ENCODE results near the gene MALRD1.

The MALRD1 gene

GRCh38 chr10:19451937-19452336 is 403.3 kb downstream of the MALRD1 start:
- Histone ChIP-seq H3K79me2 (ENCODE audit: low read length) (no peaks in the 10 kb centered on the region), H3K36me3 (replicated peaks; ENCODE audit: low read depth, low read length) (no peaks in the 10 kb centered on the region), H4K20me1 (ENCODE audit: insufficient read depth, low read length) (no peaks in the 10 kb centered on the region), H3K4me1 (ENCODE audit: low read length) (no peaks in the 10 kb centered on the region), H3K27me3 (ENCODE audit: low read depth, low read length) (no peaks in the 10 kb centered on the region), H3K4me3 (ENCODE audit: low read length) (no peak overlapping the region), H2AFZ (ENCODE audit: low read depth, low read length) (no peak overlapping the region), H3K9ac (ENCODE audit: low read length) (no peak overlapping the region), H3K4me2 (ENCODE audit: low read length) (no peak overlapping the region), H3K27ac (ENCODE audit: low read length) (no peak overlapping the region), H3K9me3 (ENCODE audit: insufficient read depth, low read length) (no peaks in the 10 kb centered on the region)
- no peak for TF ChIP-seq EZH2phosphoT487 (IDR thresholded peaks at IDR 0.05; ENCODE audit: low read depth)
- TF ChIP-seq CTCF (IDR thresholded peaks at IDR 0.05; ENCODE audit: low read depth, low read length): no peak

- H4K20me1 ChIP-seq (ENCODE audit: insufficient read depth, low read length): no peaks in the 10 kb centered on the region
- H3K27ac ChIP-seq (ENCODE audit: low read length): no peak overlapping the region
- H3K4me2 ChIP-seq (ENCODE audit: low read length): no peak overlapping the region
- H3K36me3 ChIP-seq (replicated peaks; ENCODE audit: low read depth, low read length): no peaks in the 10 kb centered on the region
- no peaks in the 10 kb centered on the region for H3K9me3 ChIP-seq (ENCODE audit: insufficient read depth, low read length)
- H3K4me1 ChIP-seq (ENCODE audit: low read length): no peaks in the 10 kb centered on the region
- no peak overlapping the region for H3K4me3 ChIP-seq (ENCODE audit: low read length)
- no peak overlapping the region for H3K9ac ChIP-seq (ENCODE audit: low read length)
- TF ChIP-seq EZH2phosphoT487 (IDR thresholded peaks at IDR 0.05; ENCODE audit: low read depth) (no peak), CTCF (IDR thresholded peaks at IDR 0.05; ENCODE audit: low read depth, low read length) (no peak)
- no peaks in the 10 kb centered on the region for H3K27me3 ChIP-seq (ENCODE audit: low read depth, low read length)
- H2AFZ ChIP-seq (ENCODE audit: low read depth, low read length): no peak overlapping the region
- H3K79me2 ChIP-seq (ENCODE audit: low read length): no peaks in the 10 kb centered on the region
Observed at GRCh38 chr10:19453967-19454366, 405.4 kb downstream of the MALRD1 start.

- H4K20me1 ChIP-seq (ENCODE audit: insufficient read depth, low read length): no peaks in the 10 kb centered on the region
- H3K9me3 ChIP-seq (ENCODE audit: insufficient read depth, low read length): no peaks in the 10 kb centered on the region
- no peaks in the 10 kb centered on the region for H3K27me3 ChIP-seq (ENCODE audit: low read depth, low read length)
- no peaks in the 10 kb centered on the region for H3K36me3 ChIP-seq (replicated peaks; ENCODE audit: low read depth, low read length)
- no peak overlapping the region for H3K9ac ChIP-seq (ENCODE audit: low read length)
- no peak overlapping the region for H2AFZ ChIP-seq (ENCODE audit: low read depth, low read length)
- H3K4me1 ChIP-seq (ENCODE audit: low read length): no peaks in the 10 kb centered on the region
- no peak overlapping the region for H3K4me3 ChIP-seq (ENCODE audit: low read length)
- no peaks in the 10 kb centered on the region for H3K79me2 ChIP-seq (ENCODE audit: low read length)
- no peak overlapping the region for H3K27ac ChIP-seq (ENCODE audit: low read length)
- TF ChIP-seq EZH2phosphoT487 (IDR thresholded peaks at IDR 0.05; ENCODE audit: low read depth): no peak
- TF ChIP-seq CTCF (IDR thresholded peaks at IDR 0.05; ENCODE audit: low read depth, low read length): no peak
- H3K4me2 ChIP-seq (ENCODE audit: low read length): no peak overlapping the region
Observed at GRCh38 chr10:19461588-19461987, 413.0 kb downstream of the MALRD1 start.

- no peaks in the 10 kb centered on the region for H3K9me3 ChIP-seq (ENCODE audit: insufficient read depth, low read length)
- H3K36me3 ChIP-seq (replicated peaks; ENCODE audit: low read depth, low read length): no peaks in the 10 kb centered on the region
- no peak overlapping the region for H3K4me2 ChIP-seq (ENCODE audit: low read length)
- H3K79me2 ChIP-seq (ENCODE audit: low read length): no peaks in the 10 kb centered on the region
- H2AFZ ChIP-seq (ENCODE audit: low read depth, low read length): no peak overlapping the region
- H3K4me3 ChIP-seq (ENCODE audit: low read length): no peak overlapping the region
- no peaks in the 10 kb centered on the region for H3K4me1 ChIP-seq (ENCODE audit: low read length)
- no peak for TF ChIP-seq EZH2phosphoT487 (IDR thresholded peaks at IDR 0.05; ENCODE audit: low read depth)
- no peak for TF ChIP-seq CTCF (IDR thresholded peaks at IDR 0.05; ENCODE audit: low read depth, low read length)
- H4K20me1 ChIP-seq (ENCODE audit: insufficient read depth, low read length): no peaks in the 10 kb centered on the region
- H3K9ac ChIP-seq (ENCODE audit: low read length): no peak overlapping the region
- H3K27me3 ChIP-seq (ENCODE audit: low read depth, low read length): no peaks in the 10 kb centered on the region
- H3K27ac ChIP-seq (ENCODE audit: low read length): no peak overlapping the region
Observed at GRCh38 chr10:19466709-19467108, 418.1 kb downstream of the MALRD1 start.

Measured in OCI-LY3 (cell line).